Esophagus muscularis mucosa (tissue), 4 donors: ENCODE results near the gene CXXC5. TPM values are rescaled to one million over a fixed set of nuclear protein-coding genes. Genes with fewer than 3 reads are reported as not detected.

Experiments
- DNase-seq: peaks from one replicate; pipeline ENCODE4 v3.0.0-alpha.2; 2017; ENCODE audit errors: extremely low spot score
- H3K27ac ChIP-seq, 4 donors: fragments of 200-600 bp; sonication (generic); replicated peaks in 1 of 4; 1 replicate in 3 of 4; 2 replicates in 1 of 4; pipeline ENCODE4 v1.5.1; 2016 to 2019; ENCODE audit warnings: mild to moderate bottlenecking in 1 of 4
- H3K27me3 ChIP-seq, 4 donors: fragments of 200-600 bp; sonication (generic); one replicate each; pipeline versions ENCODE4 v1.5.1 to v1.6.0; 2016 to 2019
- H3K36me3 ChIP-seq, 4 donors: fragments of 200-600 bp; sonication (generic); one replicate each; pipeline ENCODE4 v1.5.1; 2016 to 2019
- H3K4me1 ChIP-seq, 4 donors: fragments of 200-600 bp; sonication (generic); one replicate each; pipeline ENCODE4 v1.5.1; 2016 to 2019
- H3K4me3 ChIP-seq, 4 donors: fragments of 200-600 bp; sonication (generic); 1 replicate in 2 of 4; 2 replicates in 2 of 4; pipeline ENCODE4 v1.5.1; 2016 to 2019; ENCODE audit warnings: mild to moderate bottlenecking in 4 of 4, moderate library complexity in 1 of 4
- H3K9me3 ChIP-seq, 4 donors: fragments of 200-600 bp; sonication (generic); 1 replicate in 3 of 4; 2 replicates in 1 of 4; pipeline ENCODE4 v1.5.1; 2016 to 2019
- EP300 ChIP-seq: sonication (generic); formaldehyde crosslinking; IDR thresholded peaks from one replicate; pipeline ENCODE4 v1.6.1; 2017; ENCODE audit warnings: antibody characterized with exemption
- POLR2A ChIP-seq: fragments of 450-650 bp; IDR thresholded peaks from one replicate; pipeline ENCODE4 v1.6.1; 2017; ENCODE audit warnings: antibody characterized with exemption, moderate library complexity, mild to moderate bottlenecking, low read depth
- POLR2AphosphoS5 ChIP-seq, 2 donors: sonication (generic); formaldehyde crosslinking; IDR thresholded peaks; one replicate each; pipeline ENCODE4 v1.6.1; 2017; ENCODE audit warnings: antibody characterized with exemption in 2 of 2
- WGBS: methylation state at CpG from one replicate; pipeline ENCODE4 v1.1.5; 2018; 5-methylcytosine and 5-hydroxymethylcytosine counted together
- intact Hi-C: fragments of 100-400 bp; cut with DNase I; formaldehyde crosslinking; loops from one replicate; pipeline ENCODE4 v1.15.1; 2023
- total RNA-seq, 4 donors: library from RNA; depleted of rRNA; stranded (reverse); fragments of >200 nt; gene quantifications; one replicate each; pipeline versions ENCODE4 v1.1.0 to v1.2.1, GENCODE V29; 2016
- TF ChIP-seq, protein P1 (sequence below), 3 experiments: fragments of 200-600 bp in 2 of 3; fragments of 450-650 bp in 1 of 3; sonication (generic) in 2 of 3; IDR thresholded peaks; one replicate each; pipeline ENCODE4 v1.5.1; 2017 to 2019; ENCODE audit warnings: antibody characterized with exemption in 3 of 3, mild to moderate bottlenecking in 2 of 3, moderate library complexity in 1 of 3

CXXC5 gene
- total RNA-seq, 4 donors from 2014 or later, result 22.0 to 32.4 (median 27.8) TPM

DNA sequence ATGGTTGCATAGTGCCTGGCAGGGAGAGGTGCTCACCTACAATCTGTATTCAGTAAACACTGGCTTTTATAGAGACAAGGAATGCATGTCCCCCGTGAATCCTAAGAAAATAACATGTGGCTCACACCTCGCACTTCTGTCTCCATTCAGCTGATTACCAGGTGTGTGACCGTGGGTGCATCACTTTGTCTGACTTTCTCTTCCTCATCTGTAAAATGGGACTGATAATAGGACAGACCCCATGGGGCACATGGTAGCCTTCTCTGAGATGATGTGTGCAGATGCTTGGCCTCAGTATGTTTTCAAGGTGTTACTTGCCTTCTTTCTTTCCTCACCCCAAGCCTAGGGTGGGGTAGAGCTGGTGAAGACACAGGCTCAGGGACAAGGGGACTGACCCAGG, 6.3 kb downstream of the CXXC5 start:
- Histone ChIP-seq H3K4me3 (no peak overlapping the region), H3K4me1 (peaks cover 90 to 100% (median 100%) of the 10 kb centered on the region in 4 donors)
- intact Hi-C loops, result no loop called here

DNA sequence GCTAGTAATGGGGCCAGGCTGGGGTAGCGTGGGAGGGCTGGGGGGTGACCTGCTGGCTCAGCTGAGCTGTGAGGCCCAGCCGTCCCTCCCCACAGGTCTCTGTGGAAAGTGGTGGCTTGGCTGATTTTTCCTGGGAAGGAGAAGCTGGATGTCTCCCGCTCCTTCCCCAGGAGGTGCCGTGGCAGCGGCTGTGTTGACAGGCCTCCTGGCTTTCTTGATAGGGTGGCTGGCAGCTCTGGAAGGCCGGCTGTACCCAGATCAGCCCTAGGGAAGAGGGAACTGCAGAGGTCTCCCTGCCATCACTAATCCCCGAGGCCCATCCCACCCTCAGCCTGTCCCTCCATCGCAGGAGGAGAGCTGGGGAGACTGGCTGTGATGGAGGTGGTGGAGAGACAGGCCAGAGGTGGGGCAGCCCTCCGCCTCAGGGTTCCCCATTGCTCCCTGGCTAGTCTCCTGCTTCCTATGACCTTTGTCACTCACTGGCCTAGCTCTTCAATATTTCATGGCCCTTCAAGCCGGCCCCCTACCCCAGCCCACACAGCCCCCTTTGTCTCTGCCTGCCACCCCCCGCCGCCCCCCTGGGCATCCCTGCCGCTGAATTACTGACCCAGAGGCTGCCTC, 6.8 kb downstream of the CXXC5 start:
- intact Hi-C loops, result no loop called here

More for the DNA sequence above, 6.3 kb downstream of the CXXC5 start:
- H3K9me3 ChIP-seq, result no peaks in the 10 kb centered on the region
- WGBS, result 91% methylated on average over 3 of the region's 3 CpGs
- peaks cover 0 to 18% (median 0%) of the 10 kb centered on the region in 4 donors for H3K27me3 ChIP-seq
- no peaks in the 10 kb centered on the region for H3K36me3 ChIP-seq
- peak overlapping the region; percentile 89 to 95 (median 91) for H3K27ac ChIP-seq
- TF ChIP-seq EP300, result no peak
- TF ChIP-seq, protein P1, sequence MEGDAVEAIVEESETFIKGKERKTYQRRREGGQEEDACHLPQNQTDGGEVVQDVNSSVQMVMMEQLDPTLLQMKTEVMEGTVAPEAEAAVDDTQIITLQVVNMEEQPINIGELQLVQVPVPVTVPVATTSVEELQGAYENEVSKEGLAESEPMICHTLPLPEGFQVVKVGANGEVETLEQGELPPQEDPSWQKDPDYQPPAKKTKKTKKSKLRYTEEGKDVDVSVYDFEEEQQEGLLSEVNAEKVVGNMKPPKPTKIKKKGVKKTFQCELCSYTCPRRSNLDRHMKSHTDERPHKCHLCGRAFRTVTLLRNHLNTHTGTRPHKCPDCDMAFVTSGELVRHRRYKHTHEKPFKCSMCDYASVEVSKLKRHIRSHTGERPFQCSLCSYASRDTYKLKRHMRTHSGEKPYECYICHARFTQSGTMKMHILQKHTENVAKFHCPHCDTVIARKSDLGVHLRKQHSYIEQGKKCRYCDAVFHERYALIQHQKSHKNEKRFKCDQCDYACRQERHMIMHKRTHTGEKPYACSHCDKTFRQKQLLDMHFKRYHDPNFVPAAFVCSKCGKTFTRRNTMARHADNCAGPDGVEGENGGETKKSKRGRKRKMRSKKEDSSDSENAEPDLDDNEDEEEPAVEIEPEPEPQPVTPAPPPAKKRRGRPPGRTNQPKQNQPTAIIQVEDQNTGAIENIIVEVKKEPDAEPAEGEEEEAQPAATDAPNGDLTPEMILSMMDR (IDR thresholded peaks at IDR 0.05), result no peak
- no peak for TF ChIP-seq POLR2AphosphoS5 (IDR thresholded peaks at IDR 0.05)
- no peak for TF ChIP-seq POLR2A
- DNase-seq, result no peak

DNA sequence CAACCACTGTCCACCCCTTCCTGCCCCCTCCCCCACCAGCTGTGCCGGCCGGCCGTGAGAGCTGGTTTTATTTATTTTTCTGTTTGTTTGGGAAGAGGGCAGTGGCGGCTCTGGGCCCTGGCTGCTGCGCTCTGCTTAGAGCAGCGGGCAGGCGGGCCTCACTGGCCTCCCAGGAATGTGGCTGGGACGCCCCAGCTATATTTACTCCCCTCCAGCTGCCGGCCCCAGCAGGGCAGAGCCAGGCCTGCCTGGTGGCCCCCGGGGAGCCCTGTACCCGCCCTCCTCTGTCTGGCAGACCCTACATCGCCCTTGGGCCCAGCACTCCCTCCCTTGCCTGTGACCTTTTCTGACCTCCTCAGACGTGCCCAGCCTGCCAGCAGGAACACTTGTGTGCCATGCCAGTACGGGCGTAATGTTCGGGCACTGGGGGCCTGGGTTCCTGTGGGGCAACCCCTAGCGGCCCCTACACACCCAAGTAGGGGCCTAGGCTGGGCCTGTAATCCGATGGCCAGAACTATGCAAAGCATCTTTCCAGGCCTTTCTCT, 7.7 kb downstream of the CXXC5 start:
- Histone ChIP-seq H3K27ac (peak overlapping the region; percentile 89 to 95 (median 91)), H3K4me1 (peaks cover 96 to 100% (median 100%) of the 10 kb centered on the region in 4 donors), H3K4me3 (peak overlapping the region in 2 of 4 donors; percentile 22 to 24), H3K27me3 (peaks cover 0 to 5% (median 0%) of the 10 kb centered on the region in 4 donors), H3K9me3 (no peaks in the 10 kb centered on the region), H3K36me3 (no peaks in the 10 kb centered on the region)
- no peak for DNase-seq
- TF ChIP-seq POLR2AphosphoS5 (IDR thresholded peaks at IDR 0.05) (peak; percentile 12 to 41), EP300 (no peak)
- intact Hi-C loops, result no loop called here
- WGBS, result 40% methylated on average over 13 of the region's 18 CpGs

More for the DNA sequence above, 6.8 kb downstream of the CXXC5 start:
- WGBS, result 69% methylated on average over 10 of the region's 13 CpGs
- peak overlapping the region in 1 of 4 donors; percentile 22 for H3K4me3 ChIP-seq
- TF ChIP-seq, protein P1 (IDR thresholded peaks at IDR 0.05), result no peak
- TF ChIP-seq POLR2AphosphoS5 (IDR thresholded peaks at IDR 0.05), result no peak
- no peak for TF ChIP-seq POLR2A
- no peak for TF ChIP-seq EP300
- peaks cover 95 to 100% (median 100%) of the 10 kb centered on the region in 4 donors for H3K4me1 ChIP-seq
- peaks cover 0 to 13% (median 0%) of the 10 kb centered on the region in 4 donors for H3K27me3 ChIP-seq
- peak overlapping the region; percentile 89 to 95 (median 91) for H3K27ac ChIP-seq
- no peaks in the 10 kb centered on the region for H3K9me3 ChIP-seq
- no peaks in the 10 kb centered on the region for H3K36me3 ChIP-seq
- no peak for DNase-seq

DNA sequence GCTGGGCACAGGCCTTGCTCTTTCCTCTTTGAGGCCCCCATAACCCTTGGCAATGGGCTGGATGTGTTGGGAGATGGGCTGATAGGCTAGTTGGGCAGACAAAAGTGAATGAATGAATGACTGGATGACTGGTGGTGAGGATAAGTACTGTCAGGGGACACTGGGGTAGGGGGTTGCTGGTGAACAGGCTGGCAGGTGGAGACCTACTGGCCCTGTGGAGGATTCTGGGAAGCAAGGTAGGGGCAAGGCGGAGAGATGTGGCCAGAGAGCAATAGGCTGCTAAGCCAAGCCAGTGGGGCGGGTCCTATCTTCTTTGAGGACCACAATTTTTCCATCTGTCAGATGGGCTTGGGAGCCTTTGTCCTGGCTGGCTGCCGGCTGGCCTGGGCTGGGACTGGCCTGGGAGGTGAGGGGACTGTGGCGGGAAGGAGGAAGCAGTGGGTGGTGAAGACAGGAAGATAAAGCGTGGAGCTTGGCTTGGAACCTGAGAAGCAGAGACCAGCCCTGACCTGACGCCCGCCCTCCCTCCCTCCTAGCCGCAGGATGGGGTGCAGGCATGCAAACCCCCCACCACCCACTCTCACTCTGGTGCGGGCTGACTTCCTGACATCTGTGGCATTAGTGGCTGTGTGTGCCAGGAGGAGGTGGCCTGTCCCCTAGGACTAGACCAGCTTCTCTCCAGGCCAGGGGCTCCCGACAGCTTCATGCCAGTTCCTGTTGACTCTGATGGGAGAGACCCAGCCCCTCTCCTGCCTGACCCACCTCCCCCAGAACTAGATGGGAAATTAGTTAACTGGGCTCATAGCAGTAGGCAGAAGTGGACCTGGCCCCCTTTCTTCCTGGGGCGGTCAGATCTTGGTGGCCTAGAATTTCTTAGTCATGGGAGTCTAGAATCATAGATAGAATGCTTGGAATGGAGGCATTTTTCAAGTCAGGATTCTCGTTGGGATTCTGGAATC, 9.5 kb downstream of the CXXC5 start:
- Histone ChIP-seq H3K27ac (peak overlapping the region; percentile 89 to 95 (median 91)), H3K36me3 (no peaks in the 10 kb centered on the region), H3K27me3 (peaks cover 0 to 5% (median 0%) of the 10 kb centered on the region in 4 donors), H3K9me3 (no peaks in the 10 kb centered on the region), H3K4me3 (no peak overlapping the region), H3K4me1 (peaks cover 97 to 100% (median 99%) of the 10 kb centered on the region in 4 donors)
- intact Hi-C loops, result no loop called here
- TF ChIP-seq EP300 (no peak), POLR2A (no peak), POLR2AphosphoS5 (IDR thresholded peaks at IDR 0.05) (no peak)
- TF ChIP-seq, protein P1 (IDR thresholded peaks at IDR 0.05), result no peak
- DNase-seq, result no peak
- 71% methylated on average over 11 of the region's 12 CpGs for WGBS
